ENCODE results near the gene JMJD8.

Gene JMJD8

DNA sequence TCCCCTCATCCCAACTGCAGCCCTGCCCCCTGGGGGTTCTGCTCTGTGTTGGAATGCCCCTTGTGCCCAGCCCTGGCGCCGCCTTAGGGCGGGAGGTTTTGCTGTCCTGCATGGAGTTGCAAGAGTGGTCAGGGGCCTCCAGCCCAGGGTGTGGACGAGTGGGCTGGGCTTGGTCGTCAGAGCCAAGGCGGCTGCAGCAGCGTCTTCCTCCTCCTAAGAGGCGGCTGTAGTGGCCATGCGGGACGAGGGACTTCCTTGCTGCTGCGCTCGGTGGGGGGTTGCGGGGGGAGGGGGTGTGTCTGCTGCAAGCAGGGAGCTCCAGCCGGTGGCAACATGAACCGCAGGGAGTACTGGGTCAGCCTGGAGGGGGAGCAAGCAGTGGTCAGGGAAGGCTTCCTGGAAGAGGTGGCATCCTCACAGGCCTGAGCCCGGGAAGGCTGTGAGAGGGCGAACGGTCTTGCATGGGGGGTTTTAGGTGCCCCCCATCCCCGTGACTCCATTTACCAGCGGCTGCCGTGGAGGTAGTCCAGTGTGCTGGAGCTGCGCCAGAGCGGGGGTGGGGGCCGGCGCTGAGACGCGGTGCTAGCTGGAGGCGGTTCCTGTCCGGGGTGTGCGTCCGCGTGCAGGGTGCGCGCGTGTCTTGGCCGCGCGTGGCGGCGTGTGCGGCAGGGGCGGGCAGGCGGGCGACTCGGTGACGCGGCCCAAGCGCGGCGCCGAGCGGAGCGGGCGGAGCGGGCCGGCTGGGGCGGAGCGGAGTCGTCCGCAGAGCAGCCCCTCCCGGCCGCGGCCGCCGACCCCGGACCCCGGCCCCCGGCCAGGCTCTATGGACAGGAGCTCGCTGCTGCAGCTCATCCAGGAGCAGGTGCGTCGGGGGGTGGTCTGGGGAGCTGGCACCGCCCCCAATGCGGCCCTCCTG, 8.9 kb downstream of the JMJD8 start, which contains the start of gene RHBDL1:
Gene RHBDL1, plus strand, starts transcription at position 704 of the 916 bp plus-strand sequence. Its CDS starts 120 bp downstream, at position 824.
- DNase-seq = peak; percentile 44

DNA sequence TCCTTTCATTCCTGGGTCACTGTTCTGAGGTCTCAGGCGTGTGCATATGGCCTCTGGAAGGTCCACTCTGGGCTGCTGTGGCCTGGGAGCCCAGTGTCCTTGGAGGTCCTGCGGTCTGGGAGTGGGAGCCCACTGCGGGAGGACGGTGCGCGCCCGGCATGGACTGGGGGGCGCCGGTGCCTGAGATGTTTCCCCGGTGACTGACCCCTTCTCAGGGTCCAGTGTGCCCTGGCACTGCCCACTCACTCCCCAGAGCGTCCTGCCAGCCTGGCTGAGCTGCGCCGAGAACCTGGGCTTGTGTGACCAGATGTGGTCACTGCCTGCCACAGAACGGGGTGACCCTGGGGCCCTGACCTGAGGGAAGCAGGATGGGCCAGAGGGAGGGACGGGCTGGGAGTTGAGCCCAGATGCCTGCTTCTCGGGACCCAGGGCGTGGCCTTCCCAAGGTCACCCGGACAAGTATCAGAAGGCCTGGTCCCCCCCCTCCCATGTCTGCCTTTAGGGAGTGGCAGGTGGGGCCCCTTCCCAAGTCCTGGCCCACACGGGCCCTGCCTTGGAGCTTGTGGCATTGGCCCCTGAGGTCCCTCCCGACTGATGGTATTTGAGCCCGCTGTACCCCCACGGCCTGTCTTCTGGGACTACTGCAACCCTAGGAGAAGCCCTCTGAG, 9.8 kb downstream of the JMJD8 start:
- DNase-seq = no peak

DNA sequence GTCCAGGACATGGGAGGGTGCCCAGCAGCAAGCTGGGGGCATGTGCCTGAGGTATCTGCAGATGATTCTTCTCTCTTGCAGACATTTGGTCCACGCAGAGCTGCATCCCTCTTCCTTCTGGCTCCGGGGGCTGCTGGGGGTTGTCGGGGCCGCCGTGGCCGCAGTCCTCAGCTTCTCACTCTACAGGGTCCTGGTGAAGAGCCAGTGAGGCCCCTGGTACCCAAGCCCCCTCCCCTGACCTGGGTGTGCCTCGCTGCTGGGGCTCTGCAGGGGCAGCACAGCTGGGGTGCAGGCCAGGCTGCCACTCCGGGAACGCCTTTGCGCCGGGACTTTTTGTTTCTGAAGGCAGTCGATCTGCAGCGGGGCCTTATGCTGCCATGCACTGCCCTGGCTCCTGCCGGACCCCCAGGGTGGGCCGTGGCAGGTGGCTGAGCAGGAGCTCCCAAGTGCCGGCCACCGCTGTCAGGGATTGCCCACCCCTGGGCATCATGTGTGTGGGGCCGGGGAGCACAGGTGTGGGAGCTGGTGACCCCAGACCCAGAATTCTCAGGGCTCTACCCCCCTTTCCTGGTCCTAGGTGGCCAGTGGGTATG, 10.6 kb downstream of the JMJD8 start:
- DNase-seq = no peak

DNA sequence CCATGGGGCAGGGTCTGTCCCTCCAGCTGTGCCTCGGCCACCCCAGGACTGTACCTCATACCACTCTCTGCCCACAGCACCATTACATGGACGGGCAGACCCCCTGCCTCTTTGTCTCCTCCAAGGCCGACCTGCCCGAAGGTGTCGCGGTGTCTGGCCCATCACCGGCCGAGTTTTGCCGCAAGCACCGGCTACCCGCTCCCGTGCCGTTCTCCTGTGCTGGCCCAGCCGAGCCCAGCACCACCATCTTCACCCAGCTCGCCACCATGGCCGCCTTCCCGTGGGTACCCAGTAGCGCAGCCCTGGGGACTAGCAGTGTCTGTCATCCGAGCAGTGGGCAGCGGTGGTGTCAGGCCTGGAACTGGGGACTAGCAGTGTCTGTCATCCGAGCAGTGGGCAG, 11.3 kb downstream of the JMJD8 start:
- no peak for DNase-seq

DNA sequence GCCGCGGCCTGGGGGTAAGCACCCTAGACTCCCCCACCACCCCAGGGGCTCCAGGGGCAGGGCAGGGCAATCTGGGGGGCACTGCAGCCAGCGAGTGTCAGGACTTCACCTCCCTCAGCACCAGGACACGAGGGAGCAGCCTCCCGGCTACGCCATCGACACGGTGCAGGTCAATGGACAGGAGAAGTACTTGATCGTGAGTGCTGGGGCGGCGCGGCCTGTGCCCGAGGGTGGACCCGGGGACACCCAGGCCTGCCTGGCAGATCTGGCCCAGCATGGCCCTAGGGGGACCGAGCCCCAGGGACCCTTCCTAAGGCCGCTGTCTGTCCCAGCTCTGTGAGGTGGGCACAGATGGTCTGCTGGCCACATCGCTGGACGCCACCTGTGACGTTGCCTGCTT, 11.8 kb downstream of the JMJD8 start:
- no peak for DNase-seq

GRCh38 chr16:671353-672131, 12.6 kb downstream of the JMJD8 start:
- no peak for DNase-seq

- no peak for DNase-seq
These were observed 13.4 kb downstream of the JMJD8 start for GRCh38 chr16:670485-671352.

- no peak for DNase-seq
These were observed 14.5 kb downstream of the JMJD8 start for GRCh38 chr16:669666-670065.

DNA sequence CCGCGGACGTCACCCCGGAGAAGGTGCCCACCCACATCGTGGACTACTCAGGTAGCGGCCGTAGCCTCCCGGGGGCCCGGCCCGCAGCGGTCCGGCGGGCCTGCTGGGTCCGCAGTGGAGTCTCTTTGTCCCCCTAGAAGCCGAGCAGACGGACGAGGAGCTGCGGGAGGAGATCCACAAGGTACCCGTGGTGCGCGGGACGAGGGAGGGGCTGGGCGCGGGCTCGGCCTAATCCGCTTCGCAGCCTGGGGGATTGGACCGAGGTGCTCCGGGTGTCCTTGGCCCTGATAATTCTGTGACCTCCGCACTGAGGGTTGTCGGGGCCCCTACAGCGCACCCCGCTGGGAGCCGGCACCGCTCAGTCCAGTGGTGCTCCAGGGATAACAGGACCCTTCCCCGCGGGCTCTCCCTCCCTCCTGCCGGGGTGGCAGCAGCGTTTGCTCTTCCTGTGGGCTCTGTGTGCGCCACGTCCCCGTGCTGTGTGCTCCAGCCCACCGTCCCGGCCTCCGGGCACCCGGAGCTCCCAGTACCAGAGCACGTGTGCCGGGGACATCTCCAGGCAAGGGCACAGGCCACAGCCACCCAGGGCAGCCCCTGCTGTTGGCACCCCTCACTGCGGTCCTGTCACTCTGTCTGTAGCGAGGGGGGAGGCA, 15.5 kb downstream of the JMJD8 start:
- no peak for DNase-seq

DNA sequence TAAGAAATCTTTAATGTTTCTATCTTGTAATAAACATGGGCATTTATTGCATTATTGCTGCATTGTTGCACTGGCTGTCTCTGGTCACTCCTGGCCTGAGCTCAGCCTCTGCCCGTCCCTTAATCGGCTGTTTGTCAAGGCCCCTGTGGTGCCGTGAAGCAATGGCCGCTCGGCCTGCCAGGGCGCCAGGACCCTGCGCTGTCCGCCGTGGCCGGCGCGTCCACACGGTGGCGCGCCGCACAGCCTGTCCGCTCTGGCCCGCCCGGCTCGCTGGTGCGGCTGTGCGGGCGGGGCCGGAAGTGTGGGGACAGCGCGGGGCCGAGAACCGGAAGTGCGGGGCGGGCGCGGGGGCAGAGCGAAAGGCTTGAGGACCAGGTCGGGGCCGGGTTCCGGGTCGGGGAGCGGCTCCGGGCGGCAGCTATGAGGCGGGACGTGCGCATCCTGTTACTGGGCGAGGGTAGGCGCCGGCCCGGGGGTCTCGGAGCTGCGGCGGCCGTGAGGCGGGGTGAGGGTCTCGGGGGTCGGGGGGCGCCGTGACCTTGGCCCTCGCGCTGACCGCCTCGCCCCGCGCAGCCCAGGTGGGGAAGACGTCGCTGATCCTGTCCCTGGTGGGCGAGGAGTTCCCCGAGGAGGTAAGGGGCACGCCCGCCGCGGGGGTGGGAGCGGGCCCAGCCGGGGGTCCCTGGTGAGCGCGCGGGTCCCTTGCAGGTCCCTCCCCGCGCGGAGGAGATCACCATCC, 16.2 kb downstream of the JMJD8 start, which contains the start of gene RHOT2:
Gene RHOT2, plus strand, starts transcription at position 353 of the 739 bp plus-strand sequence. Its CDS starts 68 bp downstream, at position 421.
- DNase-seq = peak; percentile 91

DNA sequence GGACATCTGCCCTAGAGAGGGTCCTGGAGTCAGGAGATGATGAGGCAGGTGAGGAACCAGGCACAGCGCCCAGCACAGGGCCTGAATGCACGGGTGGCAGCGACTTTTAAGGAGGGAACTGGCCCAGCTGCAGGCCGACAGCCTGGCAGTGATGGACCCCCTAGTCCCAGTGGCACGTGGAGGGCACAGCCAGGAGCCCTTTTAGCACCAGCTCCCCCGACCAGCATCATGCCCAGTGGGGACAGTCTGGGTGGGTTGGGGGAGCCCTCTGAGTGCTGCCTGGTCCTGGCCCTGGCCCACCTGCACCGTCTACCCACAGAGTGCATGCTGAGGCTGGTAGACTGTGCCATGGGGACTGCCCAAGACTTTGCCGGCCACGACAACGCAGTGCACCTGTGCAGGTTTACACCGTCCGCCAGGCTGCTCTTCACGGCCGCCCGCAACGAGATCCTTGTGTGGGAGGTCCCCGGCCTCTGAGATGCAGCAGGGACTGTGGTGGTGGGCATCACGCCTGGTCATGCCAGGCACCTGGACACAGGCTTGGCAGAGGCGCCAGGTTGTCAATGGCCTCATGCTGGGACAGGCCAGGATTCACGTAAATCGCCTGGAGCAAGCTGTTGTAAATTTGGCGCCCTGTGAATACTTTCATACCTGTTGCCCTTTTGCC, 16.9 kb downstream of the JMJD8 start:
- no peak for DNase-seq

DNA sequence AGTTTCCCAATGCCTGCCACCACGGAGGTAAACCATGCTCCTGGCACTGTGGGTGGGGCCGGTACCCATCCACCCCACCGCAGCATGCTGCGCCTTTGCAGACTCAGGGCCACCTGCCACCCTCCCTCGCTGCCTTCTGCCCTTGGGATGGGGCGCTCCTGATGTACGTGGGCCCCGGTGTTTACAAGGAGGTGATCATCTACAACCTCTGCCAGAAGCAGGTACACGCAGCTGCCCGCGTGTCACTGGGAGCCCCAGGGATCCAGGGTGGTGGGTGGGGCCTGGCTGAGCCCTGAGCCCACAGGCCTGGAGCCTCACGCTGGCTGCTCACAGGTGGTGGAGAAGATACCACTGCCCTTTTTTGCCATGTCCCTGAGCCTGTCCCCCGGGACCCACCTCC, 17.6 kb downstream of the JMJD8 start:
- DNase-seq = no peak

DNA sequence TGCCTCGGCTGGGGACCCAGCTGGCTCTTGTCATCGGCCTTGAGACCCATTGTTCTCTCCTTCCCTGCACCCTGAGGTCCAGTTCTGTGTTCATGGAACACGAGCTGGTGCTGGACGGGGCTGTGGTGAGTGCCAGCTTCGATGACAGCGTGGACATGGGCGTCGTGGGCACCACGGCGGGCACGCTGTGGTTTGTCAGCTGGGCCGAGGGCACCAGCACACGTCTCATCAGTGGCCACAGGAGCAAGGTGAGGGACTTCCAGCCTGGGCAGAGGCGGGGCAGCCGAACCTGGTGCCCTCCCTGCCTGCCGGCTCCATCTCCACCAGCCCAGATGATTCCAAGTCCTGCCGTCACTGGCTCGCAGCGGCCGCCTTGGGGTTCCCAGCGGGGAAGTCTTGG, 21.5 kb downstream of the JMJD8 start:
- DNase-seq = no peak

- no peak for DNase-seq
These were observed 22.0 kb downstream of the JMJD8 start for GRCh38 chr16:662095-662494.

- DNase-seq = no peak
These were observed 22.8 kb downstream of the JMJD8 start for GRCh38 chr16:661184-661821.

- DNase-seq = peak; percentile 82
These were observed 23.5 kb downstream of the JMJD8 start for GRCh38 chr16:660459-661183.

GRCh38 chr16:660132-660458, 24.0 kb downstream of the JMJD8 start:
- no peak for DNase-seq

DNA sequence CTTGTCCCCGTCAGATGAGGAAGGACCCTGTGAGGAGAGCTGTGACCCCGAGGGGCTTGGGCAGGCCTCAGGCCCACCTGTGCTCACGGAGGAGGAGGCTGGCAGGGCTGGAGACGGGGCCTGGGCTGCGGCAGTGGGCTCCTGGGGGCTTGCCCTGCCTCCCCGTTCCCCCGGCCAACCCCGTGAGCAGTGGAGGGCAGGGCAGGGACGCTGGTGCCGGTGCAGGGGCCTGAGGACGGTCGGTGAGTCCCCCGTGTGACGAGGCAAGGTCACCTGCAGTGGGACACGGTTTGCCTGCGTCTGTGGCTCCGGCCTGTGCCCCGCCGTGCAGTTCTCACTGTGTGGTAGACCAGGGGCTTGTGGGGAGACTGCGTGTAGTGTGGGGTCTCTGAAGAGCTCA, 24.5 kb downstream of the JMJD8 start:
- no peak for DNase-seq
